GM06990 (cell line): ENCODE measurements around the gene SDF4.

ENCODE experiments used
- DNase-seq: peaks from one replicate; pipeline ENCODE4 v3.0.0-alpha.2; 2011; ENCODE audit not compliant: insufficient read length; ENCODE audit errors: extremely low read depth
- H3K27me3 ChIP-seq: replicated peaks from 2 replicates; pipeline ENCODE4 v1.6.0; 2011; ENCODE audit warnings: low read length; ENCODE audit not compliant: control insufficient read depth, insufficient read depth
- H3K36me3 ChIP-seq: 2 replicates; pipeline ENCODE4 v1.5.1; 2011; ENCODE audit warnings: low read length; ENCODE audit not compliant: control insufficient read depth, insufficient read depth
- H3K4me3 ChIP-seq: replicated peaks from 2 replicates; pipeline ENCODE4 v1.5.1; 2011; ENCODE audit warnings: low read depth, mild to moderate bottlenecking, control low read depth, low read length
- CTCF ChIP-seq: IDR thresholded peaks from 2 replicates; pipeline ENCODE4 v1.5.1; 2011; ENCODE audit warnings: low read length, control low read depth, mild to moderate bottlenecking, inconsistent platforms; ENCODE audit not compliant: insufficient read depth, poor library complexity, severe bottlenecking

SDF4 gene

GRCh38 chr1:1213345-1214265 is 18.2 kb downstream of the SDF4 start, which contains the start of gene TNFRSF4:
Gene TNFRSF4 (minus strand): TSS chr1:1214153. CDS start chr1:1214127, 26 bp downstream.
- H3K4me3 ChIP-seq: peak within 1 kb of the TSS; percentile 39
- TF ChIP-seq CTCF: no peak
- DNase-seq: peak; percentile 38
- H3K27me3 ChIP-seq: no peaks in the 10 kb centered on the region
- H3K36me3 ChIP-seq: peaks cover 19% of the 10 kb centered on the region

GRCh38 chr1:1212780-1213344 is 18.9 kb downstream of the SDF4 start:
- peak overlapping the region; percentile 39 for H3K4me3 ChIP-seq
- peak; percentile 65 for DNase-seq
- peaks cover 13% of the 10 kb centered on the region for H3K36me3 ChIP-seq
- no peaks in the 10 kb centered on the region for H3K27me3 ChIP-seq
- TF ChIP-seq CTCF: no peak

GRCh38 chr1:1211541-1212441 is 20.0 kb downstream of the SDF4 start:
- Histone ChIP-seq H3K27me3 (no peaks in the 10 kb centered on the region), H3K36me3 (peaks cover 9% of the 10 kb centered on the region), H3K4me3 (no peak overlapping the region)
- peak; percentile 10 for DNase-seq
- TF ChIP-seq CTCF: no peak

- TF ChIP-seq CTCF: no peak
- peaks cover 4% of the 10 kb centered on the region for H3K36me3 ChIP-seq
- H3K27me3 ChIP-seq: no peaks in the 10 kb centered on the region; the same call in 1 of the 2 replicates
- DNase-seq: no peak
- no peak overlapping the region for H3K4me3 ChIP-seq
Measured at GRCh38 chr1:1210726-1211540, 20.9 kb downstream of the SDF4 start.
